Measurements from ENCODE around the gene GAP43.

The GAP43 gene

GRCh38 chr3:115702598-115702997 lies 79.3 kb downstream of the GAP43 start:
- no peak overlapping the region for H3K4me3 ChIP-seq (ENCODE audit: low read depth, low read length)
- no peak for TF ChIP-seq CTCF (IDR thresholded peaks at IDR 0.05; ENCODE audit: borderline replicate concordance, insufficient read depth, low read depth, low read length)

- TF ChIP-seq CTCF (IDR thresholded peaks at IDR 0.05; ENCODE audit: borderline replicate concordance, insufficient read depth, low read depth, low read length), result no peak
- no peak overlapping the region for H3K4me3 ChIP-seq (ENCODE audit: low read depth, low read length)
These were observed 81.5 kb downstream of the GAP43 start for GRCh38 chr3:115704661-115705338.

GRCh38 chr3:115706311-115706829 lies 83.1 kb downstream of the GAP43 start:
- no peak overlapping the region for H3K4me3 ChIP-seq (ENCODE audit: low read depth, low read length)
- no peak for TF ChIP-seq CTCF (IDR thresholded peaks at IDR 0.05; ENCODE audit: borderline replicate concordance, insufficient read depth, low read depth, low read length)

DNA sequence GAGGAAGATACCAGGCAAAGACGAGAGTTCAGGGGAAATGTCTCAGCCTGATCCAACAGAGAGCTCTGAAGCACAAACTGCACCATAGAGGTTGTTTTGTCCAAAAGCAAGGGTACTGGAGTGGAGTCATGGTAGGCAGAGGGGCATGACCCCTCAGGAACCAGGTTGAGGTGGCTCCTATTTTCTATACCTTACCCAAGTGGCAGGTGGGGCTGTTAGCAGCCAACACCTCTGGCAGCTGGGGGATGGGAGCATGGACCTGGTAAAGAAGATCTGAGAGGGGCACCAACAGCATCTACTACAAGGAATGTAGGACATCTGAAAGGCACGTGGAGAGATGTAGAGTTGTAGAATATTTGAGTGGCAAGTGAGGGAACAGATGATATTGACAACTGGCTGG lies 85.2 kb downstream of the GAP43 start:
- TF ChIP-seq CTCF (IDR thresholded peaks at IDR 0.05; ENCODE audit: borderline replicate concordance, insufficient read depth, low read depth, low read length), result no peak
- H3K4me3 ChIP-seq (ENCODE audit: low read depth, low read length), result no peak overlapping the region

DNA sequence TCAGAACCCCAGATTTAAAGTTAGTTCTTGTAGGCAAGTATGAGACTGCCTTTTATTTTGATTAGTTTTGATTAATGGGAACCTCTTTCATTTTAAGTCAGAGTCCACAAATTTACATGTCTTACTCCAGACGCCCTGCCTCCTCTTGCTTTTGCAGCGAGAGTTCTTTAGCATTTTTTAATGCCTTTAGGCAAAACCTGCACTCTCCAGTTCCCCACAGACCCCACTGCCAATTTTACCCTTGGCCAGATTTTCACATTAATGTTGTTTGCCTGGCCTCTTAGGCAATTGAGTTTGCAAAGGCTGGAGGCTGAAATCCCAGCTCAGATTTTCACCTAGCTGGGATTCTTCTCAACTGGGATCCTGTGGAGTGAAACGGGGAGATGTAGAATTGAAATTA lies 85.8 kb downstream of the GAP43 start:
- H3K4me3 ChIP-seq (ENCODE audit: low read depth, low read length), result no peak overlapping the region
- TF ChIP-seq CTCF (IDR thresholded peaks at IDR 0.05; ENCODE audit: borderline replicate concordance, insufficient read depth, low read depth, low read length), result no peak

- no peak for TF ChIP-seq CTCF (IDR thresholded peaks at IDR 0.05; ENCODE audit: borderline replicate concordance, insufficient read depth, low read depth, low read length)
- H3K4me3 ChIP-seq (ENCODE audit: low read depth, low read length), result no peak overlapping the region
These were observed 86.6 kb downstream of the GAP43 start for GRCh38 chr3:115709931-115710330.

GRCh38 chr3:115710799-115711198 lies 87.5 kb downstream of the GAP43 start:
- TF ChIP-seq CTCF (IDR thresholded peaks at IDR 0.05; ENCODE audit: borderline replicate concordance, insufficient read depth, low read depth, low read length), result no peak
- H3K4me3 ChIP-seq (ENCODE audit: low read depth, low read length), result no peak overlapping the region

All from GM12875 (cell line).